NCI-H748 (cell line): Measurements from ENCODE around the gene PCNX1.
"Not testable (repeated sequence)": the region's sequence is repeated elsewhere in the genome, so short reads cannot be mapped to it uniquely, and the experiment has no call there.

Source experiments
- DNase-seq: peaks from one replicate; lab custom pipeline; 2025; ENCODE audit not compliant: unreplicated experiment; lab: John Stamatoyannopoulos, UW

The PCNX1 gene

DNA sequence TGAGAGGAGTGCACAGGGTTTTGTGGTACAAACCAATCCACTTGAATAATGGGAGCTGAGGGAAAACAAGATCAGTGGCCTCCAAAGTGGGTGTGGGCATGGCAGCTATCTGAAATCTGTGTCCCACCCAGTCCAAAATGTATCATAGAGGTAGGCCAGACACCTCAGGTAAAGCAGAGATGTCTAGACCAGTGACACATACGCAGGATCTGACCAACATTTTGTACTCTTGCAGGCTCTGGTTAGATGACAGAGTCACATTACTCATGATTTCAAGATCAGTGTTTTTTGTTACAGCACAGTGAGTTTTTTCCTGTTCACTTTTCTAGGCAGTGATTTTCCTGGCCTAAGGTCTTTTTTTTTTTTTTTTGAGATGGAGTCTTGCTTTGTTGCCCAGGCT, 211.8 kb downstream of the PCNX1 start:
- no peak for DNase-seq

DNA sequence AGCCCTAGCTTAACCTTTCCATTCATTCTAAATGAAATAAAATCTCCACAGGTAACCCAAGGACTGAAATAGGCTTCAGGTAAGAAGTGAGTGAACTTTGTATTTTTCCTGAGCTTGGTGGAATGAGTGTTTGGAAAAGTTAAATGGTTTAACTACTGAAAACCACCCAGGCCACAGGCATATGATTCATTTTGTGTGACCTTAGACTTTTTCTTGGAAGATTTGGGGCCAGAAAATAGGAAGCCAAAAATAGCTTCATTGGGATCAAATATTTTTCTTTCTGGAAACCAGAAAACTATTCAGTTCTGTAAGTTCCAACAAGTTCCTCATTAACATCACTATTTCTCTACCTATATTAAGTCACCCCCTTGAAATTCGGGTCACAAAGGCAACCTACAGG, 212.6 kb downstream of the PCNX1 start:
- no peak for DNase-seq

DNA sequence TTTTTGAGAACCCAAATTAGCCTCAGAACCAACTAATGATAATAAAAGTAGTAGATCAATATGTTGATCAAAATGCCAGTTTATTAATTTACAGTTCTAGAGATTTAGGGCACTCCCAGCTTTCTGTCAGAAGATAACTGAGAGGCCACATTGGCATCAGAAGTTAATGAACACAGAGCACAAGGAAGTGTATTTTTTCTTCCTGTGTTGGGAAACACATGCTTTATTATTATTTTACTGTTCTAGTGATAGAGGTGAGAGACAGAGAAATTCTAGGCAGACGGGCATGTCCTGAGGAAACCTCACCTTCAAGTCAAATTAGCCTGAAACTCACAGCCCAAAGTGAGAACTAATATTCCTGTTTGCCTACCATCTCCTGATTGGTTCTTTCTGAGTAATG, 213.7 kb downstream of the PCNX1 start:
- no peak for DNase-seq

DNA sequence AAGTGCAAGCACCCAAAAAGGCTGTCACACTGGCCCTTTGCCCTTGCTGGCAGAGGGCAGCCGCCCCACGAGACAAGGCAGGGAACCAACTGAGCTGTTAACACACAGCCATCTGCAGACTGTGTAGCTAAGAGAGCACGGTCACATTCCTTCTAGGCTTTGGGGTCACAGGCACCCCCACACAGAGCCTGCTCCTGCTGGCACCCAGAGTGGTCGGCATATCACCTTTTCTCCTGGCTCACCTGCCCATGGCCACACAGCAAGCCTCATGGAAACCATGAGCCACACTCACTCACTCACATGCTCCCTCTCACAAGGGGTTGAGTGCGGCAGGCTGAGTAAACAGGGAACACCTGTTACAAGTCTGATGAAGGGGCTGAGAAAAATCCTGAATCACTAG, 214.5 kb downstream of the PCNX1 start:
- no peak for DNase-seq

DNA sequence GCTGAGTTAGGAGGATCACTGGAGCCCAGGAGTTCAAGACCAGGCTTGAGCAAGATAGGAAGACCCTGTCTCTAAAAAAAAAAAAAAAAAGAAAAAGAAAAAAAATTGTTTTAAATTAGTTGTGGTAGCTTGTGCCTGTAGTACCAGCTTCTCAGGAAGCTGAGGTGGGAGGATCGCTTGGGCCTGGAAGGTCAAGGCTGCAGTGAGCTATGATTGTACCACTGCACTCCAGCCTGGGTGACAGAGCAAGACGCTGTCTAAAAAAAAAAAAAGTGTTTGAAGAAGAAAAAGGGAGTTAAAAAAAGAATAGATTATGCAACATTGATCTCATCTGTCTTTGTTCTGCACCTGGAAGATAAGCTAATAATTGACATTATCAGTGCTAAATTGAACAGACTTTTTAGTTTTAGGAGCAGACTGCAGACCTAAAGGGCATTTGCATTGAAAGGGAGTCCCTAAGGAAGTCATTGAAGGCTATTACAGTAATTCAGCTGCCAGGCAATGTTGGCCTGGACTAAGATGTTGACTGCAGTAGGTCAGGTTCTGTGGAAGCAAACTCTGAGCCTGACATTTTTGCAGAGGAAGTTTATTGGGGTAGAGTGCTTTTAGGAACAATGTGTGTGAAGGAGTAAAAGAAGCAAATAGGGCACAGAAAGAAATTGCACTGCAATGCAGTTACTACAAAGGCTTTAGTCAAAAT, 215.8 kb downstream of the PCNX1 start:
- DNase-seq: no peak

DNA sequence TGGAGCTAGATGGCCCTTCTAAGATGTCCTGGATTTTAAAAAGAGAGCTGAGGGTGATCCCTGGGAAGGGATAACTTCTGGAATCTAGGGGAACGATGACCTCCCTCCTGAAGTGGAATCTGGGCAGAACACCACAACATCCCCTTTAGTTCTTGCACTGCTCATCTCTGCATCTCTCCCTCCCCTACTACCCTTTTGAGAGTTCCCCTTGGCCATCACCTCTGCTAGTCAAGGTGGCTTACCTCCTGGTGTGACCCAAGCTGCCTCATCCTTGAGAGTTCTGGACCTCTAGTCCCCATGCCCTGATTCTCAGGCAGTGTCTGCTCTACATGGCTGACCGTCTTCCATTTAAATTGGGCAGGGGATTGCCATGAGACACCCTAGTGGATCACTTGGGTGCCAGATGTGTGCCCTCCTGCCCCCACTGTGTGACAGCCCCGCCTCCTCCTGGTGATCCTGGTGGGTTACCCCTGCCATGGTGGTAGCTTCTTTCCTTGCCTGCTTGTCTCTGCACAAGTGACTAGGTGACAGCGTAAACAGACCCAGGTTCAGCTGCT, 216.4 kb downstream of the PCNX1 start:
- DNase-seq: no peak

DNA sequence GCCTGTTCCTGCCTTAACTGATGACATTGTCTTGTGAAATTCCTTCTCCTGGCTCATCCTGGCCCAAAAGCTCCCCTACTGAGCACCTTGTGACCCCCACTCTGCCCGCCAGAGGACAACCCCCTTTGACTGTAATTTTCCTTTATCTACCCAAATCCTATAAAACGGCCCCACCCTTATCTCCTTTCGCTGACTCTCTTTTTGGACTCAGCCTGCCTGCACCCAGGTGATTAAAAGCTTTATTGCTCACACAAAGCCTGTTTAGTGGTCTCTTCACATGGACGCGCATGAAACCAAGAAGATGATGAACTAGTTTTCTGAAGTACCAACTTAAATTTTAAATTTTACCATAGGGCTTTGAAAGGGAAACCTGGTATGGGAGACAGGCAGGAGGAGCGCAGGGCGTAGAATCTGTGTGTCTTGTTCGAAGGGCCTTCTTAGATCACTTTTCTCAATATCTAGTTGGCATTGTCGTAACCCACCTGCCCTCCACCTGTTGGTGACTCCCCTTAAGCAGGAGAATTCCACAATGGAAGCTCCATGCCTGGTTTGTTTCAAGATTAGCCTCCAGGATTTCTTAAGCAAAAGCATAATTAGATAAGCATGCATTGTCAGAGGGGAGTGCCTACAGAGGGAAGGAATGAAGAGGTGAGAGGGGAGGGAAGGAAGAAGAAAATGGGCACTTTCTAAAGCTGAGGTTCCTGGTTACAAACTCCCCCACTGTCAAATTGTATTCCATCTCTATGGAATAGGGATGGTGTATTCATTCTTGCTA, 222.6 kb downstream of the PCNX1 start:
- DNase-seq: not testable (repeated sequence)

DNA sequence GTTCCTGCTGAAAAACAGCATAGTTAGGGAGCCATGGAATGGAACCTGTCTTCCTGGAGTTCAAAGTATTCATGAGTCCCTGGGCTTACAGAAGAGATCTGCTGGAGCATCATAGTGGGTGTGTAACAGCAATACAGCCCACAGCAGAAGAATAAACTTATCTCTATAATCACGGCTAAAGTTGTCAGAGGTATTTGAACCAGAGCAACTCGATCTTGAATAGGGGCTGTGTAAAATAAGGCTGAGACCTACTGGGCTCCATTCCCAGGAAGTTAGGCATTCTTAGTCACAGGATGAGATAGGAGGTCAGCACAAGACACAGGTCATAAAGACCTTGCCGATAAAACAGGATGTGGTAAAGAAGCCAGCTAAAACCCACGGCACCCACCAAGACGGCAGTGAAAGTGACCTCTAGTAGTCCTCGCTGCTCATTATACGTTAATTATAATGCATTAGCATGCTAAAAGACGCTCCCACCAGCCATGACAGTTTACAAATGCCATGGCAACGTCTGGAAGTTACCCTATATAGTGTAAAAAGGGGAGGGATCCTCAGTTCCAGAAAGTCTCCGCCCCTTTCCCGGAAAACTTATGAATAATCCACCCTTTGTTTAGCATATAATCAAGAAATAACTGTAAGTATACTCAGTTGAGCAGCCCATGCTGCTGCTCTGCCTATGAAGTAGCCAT, 223.4 kb downstream of the PCNX1 start:
- DNase-seq: no peak

DNA sequence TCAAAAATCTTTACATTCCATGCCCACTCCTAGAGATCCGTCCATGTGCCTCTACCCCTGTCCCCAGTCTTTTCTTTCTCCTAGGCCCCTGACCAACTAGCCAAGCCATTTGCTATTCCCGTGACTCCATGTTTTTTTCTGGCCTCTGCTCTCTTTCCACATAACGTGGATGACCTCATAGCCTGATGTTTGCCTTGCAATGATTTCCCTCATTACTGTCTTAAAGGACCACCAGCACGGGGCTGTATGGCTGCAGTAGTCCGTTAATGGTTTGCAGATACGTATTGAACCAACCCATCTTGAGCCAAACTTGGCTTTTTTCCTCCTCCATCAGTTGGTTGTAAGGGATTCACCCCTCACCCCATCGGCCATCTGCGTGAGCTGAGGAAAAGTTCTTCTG, 226.0 kb downstream of the PCNX1 start:
- no peak for DNase-seq

DNA sequence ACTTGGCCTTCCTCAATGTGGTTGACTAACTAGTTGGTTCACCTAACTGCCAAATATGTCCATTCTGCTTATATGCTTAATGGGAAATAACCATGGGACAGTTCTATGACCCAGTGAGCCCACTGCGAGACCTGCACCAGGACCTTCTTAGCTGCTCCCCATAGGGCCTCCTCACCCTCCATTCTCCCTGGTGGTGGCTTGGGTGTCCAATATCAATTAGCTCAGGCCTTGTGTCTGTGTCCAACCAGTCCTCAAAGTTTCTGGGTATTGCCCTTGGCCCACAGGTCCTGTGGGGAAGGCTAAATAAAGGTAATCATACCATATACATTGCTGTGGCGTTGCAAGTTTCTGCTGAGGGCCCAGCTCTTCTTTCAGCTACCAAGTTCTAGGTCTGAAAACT, 228.2 kb downstream of the PCNX1 start:
- DNase-seq: no peak

DNA sequence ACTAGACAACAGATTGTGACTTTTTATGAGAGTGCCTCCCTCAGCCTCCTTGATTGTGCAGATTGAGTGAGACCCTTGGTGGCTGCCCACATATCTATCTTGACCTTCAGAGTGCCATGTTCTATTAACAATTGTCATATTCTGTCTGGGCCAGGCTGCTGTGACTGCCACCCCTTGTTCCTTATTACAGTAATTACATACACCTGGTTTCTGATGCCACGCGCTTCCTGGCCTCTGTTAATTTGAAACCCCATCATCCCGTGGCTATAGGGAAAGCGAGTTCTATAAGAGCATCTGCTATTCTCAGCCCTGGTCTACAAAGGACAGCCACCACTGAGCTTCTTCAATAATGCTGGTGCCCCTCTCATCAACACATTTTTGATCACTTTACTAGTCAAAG, 228.7 kb downstream of the PCNX1 start:
- DNase-seq: no peak

DNA sequence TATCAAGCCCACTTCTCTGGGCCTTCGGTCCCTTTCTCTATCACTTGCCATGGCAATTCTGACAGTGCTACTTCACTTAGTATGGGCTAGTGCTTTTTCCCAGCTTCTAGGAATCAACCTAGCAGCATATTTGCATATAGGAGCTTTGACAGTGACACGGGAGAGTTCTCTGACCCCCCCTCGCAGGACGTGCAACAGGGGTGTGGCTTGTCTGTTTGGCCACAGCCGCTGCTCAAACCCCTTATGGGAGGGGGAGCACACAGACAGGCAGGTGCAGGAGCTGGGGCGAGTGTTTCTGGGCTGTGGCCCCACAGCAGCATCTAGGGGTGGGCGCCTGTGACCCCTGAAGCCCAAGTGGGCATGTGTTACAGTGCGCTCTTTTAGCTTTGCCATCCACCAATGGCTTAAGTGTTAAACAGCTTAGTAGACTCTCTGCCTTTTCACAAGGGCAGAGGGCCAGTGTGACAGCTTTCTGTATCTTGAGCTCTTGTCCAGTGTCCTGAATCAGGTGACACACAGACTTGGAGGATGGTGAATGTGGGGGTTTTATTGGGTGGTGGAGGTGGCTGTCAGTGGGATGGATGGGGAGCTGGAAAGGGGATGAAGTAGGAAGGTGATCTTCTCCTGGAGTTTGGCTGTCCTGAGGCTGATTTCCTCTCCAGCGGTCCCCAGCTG, 229.3 kb downstream of the PCNX1 start:
- DNase-seq: no peak

DNA sequence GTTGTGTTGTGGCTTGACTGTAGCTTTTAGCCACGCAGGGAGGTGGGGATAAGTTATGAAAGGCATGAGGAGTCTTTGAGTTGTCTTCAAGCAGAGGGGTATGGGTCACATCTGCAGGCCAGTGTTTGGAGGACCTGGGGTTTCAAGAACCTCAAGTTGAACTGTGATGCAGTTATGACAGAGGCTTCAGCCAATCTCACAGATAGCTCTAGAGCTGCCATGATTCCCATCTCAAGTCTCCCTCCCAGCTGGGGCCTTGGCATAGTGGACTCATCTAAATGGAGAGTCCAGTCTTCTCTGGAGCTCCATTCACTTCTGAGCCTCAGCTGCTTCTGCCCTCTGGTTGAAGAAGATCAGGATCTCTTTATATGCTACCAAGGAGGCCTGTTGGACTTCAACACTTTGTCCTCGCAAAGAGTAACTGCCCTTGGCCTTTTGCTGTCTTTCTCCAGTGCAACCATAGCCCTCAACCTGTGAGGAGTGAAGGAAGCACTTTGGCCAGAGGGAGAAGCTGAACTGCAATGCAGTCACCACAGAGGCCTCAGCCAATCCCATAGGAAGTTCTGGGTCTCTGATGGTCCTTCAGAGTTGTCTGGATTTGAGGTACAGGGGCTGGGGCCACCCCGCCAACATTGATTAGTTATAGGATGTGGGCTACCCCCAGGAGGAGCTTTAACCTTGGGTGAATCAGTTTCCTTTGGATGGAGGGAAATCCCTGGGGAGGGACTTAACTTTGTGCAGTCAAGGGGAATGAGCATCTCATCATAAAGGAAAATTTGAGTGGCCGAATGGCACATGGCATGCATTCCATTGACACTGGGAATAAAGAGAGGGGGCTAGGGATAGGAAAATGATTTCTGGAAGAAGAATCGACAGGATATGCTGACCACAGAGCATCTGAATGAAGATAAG, 230.5 kb downstream of the PCNX1 start:
- DNase-seq: no peak

DNA sequence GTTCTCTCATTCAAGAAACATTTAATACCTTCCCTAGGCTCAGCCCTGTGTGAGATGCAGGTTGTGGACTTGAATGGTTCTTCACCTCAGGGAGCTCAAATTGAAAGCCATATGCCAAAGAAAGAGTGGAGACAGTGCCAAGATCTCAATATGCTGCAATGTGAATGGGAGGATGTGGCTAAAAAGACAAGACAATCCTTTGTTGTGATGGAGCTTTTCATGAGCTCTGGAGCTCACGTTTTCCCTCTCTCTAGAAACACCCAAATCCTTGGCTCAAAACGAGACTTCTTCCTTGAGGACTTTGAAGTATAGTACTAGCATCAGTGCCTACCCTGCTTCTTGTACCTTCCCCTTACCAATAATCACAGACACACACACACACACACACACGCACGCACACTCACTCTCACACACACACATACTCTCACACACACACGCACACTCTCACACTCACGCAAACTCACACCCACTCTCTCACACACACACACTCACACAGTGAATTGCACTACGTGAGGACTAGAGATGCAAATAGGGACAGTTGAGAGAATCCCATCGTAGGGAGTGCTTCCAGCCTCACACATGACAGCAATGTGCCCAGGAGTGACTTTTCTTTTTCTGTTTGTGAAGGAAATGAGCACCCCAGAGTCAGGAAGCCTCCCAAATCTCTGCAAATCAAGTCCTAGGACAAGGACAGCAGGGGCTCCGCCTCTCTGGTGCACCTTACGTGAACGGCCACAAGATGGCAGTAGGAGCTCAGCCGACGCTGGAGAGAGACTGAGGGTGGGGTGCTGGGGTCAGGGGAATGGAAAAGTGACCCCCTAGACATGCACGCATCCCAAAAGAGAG, 231.4 kb downstream of the PCNX1 start:
- peak; percentile 37 for DNase-seq

DNA sequence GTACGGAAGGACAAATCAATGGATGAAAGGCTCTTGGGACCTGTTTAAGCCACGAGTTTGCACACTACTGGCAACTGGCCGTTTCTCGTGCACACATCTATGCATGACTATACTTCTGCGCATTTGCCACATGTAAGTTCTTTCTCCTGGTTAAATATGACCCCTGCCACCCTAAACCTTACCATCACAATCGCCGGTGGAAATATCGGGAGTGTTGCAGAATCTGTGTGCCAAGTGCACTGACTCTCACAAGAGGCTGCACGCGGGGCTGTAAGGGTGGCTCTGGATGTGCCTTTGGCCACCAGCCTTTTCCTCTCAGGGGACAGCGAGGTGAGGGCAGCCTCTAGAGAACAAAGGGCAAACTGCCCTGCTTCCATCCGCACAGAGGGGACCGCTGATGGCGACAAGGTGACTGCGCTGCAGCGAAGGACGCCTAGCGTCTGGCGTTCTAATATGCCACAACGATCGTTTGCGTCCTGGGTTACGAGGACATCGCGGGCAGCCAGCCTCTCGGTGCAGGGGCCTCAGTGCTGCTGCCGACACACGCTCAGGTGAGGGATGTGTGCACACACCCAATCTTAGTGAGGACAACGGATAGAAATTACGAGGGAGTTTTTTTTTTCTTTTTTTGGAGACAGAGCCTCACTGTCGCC, 232.2 kb downstream of the PCNX1 start:
- no peak for DNase-seq

DNA sequence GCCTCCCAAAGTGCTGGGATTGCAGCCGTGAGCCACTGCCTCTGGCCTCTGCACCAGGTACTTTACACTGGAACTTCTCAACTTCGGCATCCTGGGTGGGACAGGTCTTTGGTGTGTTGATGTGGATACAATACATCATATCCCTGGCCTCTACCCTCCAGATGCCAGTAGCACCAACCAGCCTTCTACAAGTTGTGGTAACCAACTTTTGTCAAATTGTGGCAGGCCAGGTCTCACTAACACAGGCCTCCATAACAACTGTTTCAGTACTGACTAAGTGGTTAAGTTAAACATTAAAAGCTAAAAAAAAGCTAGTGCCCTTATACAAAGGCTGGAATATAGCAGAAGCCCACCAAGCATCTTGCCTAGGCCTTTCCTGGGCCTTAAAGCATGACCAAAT, 232.9 kb downstream of the PCNX1 start:
- DNase-seq: no peak

DNA sequence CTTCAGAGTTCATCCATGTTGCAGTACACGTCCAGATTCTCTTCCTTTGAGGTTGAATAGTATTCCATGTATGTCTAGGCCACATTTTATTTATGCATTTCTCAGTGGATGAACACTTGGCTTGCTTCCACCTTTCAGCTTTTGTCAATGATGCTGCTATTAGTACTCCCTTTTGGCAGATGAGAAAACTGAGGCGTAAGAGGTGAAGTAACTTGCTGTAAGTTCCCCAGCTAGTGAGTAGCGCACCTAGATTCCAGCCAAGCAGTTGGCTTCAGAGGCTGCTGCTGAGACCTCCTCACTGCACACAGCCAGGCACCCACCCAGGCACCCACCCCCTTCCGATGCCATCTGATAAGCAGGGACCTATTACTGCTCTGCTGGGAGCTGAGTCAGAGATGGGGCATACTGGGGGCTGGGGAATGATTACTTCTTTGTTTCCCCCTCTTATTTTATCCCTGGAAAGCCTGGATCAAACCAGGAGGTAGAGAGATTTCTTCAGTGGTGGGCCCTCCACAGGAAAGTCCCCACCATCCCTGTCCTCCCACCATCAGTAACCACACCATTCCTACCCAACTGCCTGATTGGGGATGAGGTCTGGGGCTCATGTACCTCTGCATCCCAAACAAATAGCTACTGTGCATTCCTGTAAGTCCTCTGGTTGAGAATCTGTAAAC, 234.6 kb downstream of the PCNX1 start:
- DNase-seq: no peak

DNA sequence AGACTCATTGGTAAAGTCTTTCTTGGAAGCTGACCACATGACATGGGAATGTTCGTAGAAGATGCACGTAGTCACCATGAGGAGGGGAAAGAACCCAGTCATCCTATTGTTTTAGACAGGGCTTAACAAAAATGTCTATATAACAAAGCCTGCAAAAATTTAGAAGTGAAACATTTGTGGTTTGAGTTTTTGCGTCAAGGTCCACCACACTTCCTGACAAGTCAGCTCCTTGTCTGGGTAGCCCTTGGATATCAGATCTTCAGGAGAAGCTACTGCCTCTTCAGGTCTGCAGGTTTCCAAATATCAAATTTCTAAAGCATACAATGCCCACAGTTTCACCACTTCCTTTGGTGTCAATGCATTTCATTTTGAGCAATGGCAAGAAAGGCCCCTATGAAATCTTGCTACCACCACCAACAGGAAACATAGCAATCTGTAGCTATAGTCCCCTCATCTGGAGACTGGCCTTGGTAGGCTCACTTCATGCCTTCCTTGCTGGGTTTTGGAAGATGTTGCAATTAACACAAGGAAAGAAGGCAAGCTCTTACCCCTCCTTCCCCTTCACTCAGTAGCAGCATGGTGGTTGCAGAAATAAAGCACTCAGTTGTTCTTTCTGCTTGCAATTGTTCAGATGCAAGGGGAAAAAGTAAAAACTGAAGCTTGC, 235.2 kb downstream of the PCNX1 start:
- DNase-seq: no peak
